ENCODE results near the gene RNF151. TPM values are rescaled to one million over a fixed set of nuclear protein-coding genes. Genes with fewer than 3 reads are reported as not detected.

RNF151 gene
- total and polyA plus RNA-seq, 2 of the 13 experiments (the other 11 are each of a cell fraction or from before 2014, with no cell fraction given), result not detected

GRCh38 chr16:2016407-2016922, 49.8 kb downstream of the RNF151 start (continued):
- TF ChIP-seq ZHX1 (CRISPR knock-in tag; IDR thresholded peaks at IDR 0.05; ENCODE audit: low read depth) (no peak), TRAFD1 (CRISPR knock-in tag; IDR thresholded peaks at IDR 0.05; ENCODE audit: borderline replicate concordance) (no peak), STAG1 (CRISPR knock-in tag; IDR thresholded peaks at IDR 0.05) (peak; percentile 48), ZSCAN20 (CRISPR knock-in tag; IDR thresholded peaks at IDR 0.05; ENCODE audit: borderline replicate concordance) (no peak), ZNF143 (CRISPR knock-in tag; IDR thresholded peaks at IDR 0.05) (no peak), AHR (CRISPR knock-in tag; IDR thresholded peaks at IDR 0.05) (no peak), MED8 (CRISPR knock-in tag; IDR thresholded peaks at IDR 0.05; ENCODE audit: insufficient replicate concordance) (no peak), PLSCR1 (CRISPR knock-in tag; IDR thresholded peaks at IDR 0.05; ENCODE audit: borderline replicate concordance) (no peak), SNAI1 (CRISPR knock-in tag; IDR thresholded peaks at IDR 0.05; ENCODE audit: borderline replicate concordance) (no peak), NR2F6 (IDR thresholded peaks at IDR 0.05) (no peak), NR2F6 (CRISPR knock-in tag; IDR thresholded peaks at IDR 0.05) (no peak), KDM1A (CRISPR knock-in tag; IDR thresholded peaks at IDR 0.05) (no peak), PAF1 (CRISPR knock-in tag; IDR thresholded peaks at IDR 0.05) (no peak), ZFAT (CRISPR knock-in tag; conservative IDR thresholded peaks at IDR 0.05) (no peak), CBX1 (IDR thresholded peaks at IDR 0.05; ENCODE audit: low read depth) (no peak), ZNF460 (CRISPR knock-in tag; IDR thresholded peaks at IDR 0.05; ENCODE audit: borderline replicate concordance) (no peak), ZNF549 (CRISPR knock-in tag; IDR thresholded peaks at IDR 0.05) (no peak), ATF6 (CRISPR knock-in tag; conservative IDR thresholded peaks at IDR 0.05) (no peak), KLF15 (CRISPR knock-in tag; IDR thresholded peaks at IDR 0.05; ENCODE audit: borderline replicate concordance) (no peak), HMGXB4 (CRISPR knock-in tag; IDR thresholded peaks at IDR 0.05; ENCODE audit: borderline replicate concordance in 1 of 2, low read depth in 1 of 2) (peak; percentile 45 to 51; a peak in 1 of 4 replicates), ATRX (CRISPR knock-in tag; IDR thresholded peaks at IDR 0.05; ENCODE audit: borderline replicate concordance) (no peak)

Data from HepG2 (cell line).